K562 (cell line): Measurements from ENCODE around the gene PLCB4. TPM values are rescaled to one million over a fixed set of nuclear protein-coding genes. Genes with fewer than 3 reads are reported as not detected.

Experiments
- ATAC-seq: fragments of 200-7000 bp; cut with Tn5 transposase; 3 replicates; pipeline ENCODE4 v1.9.1; 2020; ENCODE audit warnings: moderate library complexity
- BruUV-seq: library from RNA; stranded (reverse); fragments of 400-500 nt; replicated peaks from 2 replicates; lab custom pipeline; 2021; lab: Mats Ljungman, UMichigan
- CTCF ChIA-PET: fragments of 300-600 bp; formaldehyde crosslinking; extraction: SDS; loops from one replicate; lab custom pipeline; 2021; ENCODE audit warnings: low intra/inter-chr PET ratio; lab: Yijun Ruan, JAX
- POLR2A ChIA-PET: fragments of 300-600, 350-650 bp; sonication (Branson Sonifier 250); formaldehyde crosslinking; extraction: SDS; loops from one replicate; lab custom pipeline; 2021; ENCODE audit warnings: antibody characterized with exemption, inconsistent platforms; lab: Yijun Ruan, JAX
- DNase-seq, 4 experiments: peaks; one replicate each; pipeline versions ENCODE4 v3.0.0 to v3.0.0-alpha.2; 2011 to 2018; ENCODE audit warnings: low spot score in 3 of 4, mixed read lengths in 3 of 4; ENCODE audit errors: extremely low read depth in 1 of 4
- FAIRE-seq: peaks from 2 replicates; lab custom pipeline; 2011; peaks lifted over from hg19 to GRCh38; lab: Jason Lieb, UNC
- H2AFZ ChIP-seq: 2 replicates; pipeline ENCODE4 v1.6.0; 2011; ENCODE audit warnings: low read depth, low read length, control low read depth, inconsistent platforms
- H3K27ac ChIP-seq: fragments of 200-600 bp; 3 replicates; pipeline ENCODE4 v1.8.0; 2011; ENCODE audit warnings: low read depth, mild to moderate bottlenecking, control low read depth, inconsistent platforms, low read length, moderate library complexity, mixed read lengths; ENCODE audit errors: extremely low read depth
- H3K27me3 ChIP-seq, 2 experiments: fragments of 300-600 bp in 1 of 2; 2 replicates in 1 of 2; 3 replicates in 1 of 2; pipeline versions ENCODE4 v1.6.0 to v1.8.0; 2011; ENCODE audit warnings: inconsistent platforms in 2 of 2, low read length in 2 of 2, mild to moderate bottlenecking in 1 of 2, mixed read lengths in 1 of 2, moderate library complexity in 1 of 2; ENCODE audit not compliant: control insufficient read depth in 2 of 2, insufficient read depth in 2 of 2
- H3K36me3 ChIP-seq: fragments of 300-600 bp; 3 replicates; pipeline ENCODE4 v1.8.0; 2011; ENCODE audit warnings: mild to moderate bottlenecking, low read length, inconsistent platforms; ENCODE audit not compliant: control insufficient read depth, insufficient read depth
- H3K4me1 ChIP-seq, 2 experiments: fragments of 200-600 bp in 1 of 2; replicated peaks in 1 of 2; 2 replicates in 1 of 2; 3 replicates in 1 of 2; pipeline versions ENCODE4 v1.5.1 to v1.8.0; 2011; ENCODE audit warnings: inconsistent platforms in 2 of 2, low read length in 2 of 2, mild to moderate bottlenecking in 1 of 2, mixed read lengths in 1 of 2, moderate library complexity in 1 of 2; ENCODE audit not compliant: control insufficient read depth in 2 of 2, insufficient read depth in 2 of 2
- H3K4me2 ChIP-seq: 2 replicates; pipeline ENCODE4 v1.6.1; 2011; ENCODE audit warnings: low read length, control low read depth, inconsistent platforms, mixed read lengths; ENCODE audit not compliant: insufficient read depth
- H3K4me3 ChIP-seq: fragments of 200-600 bp; sonication (generic), shearing (Covaris generic); 2 replicates; pipeline ENCODE4 v1.5.1; 2016; ENCODE audit warnings: control low read depth, inconsistent platforms
- H3K79me2 ChIP-seq: fragments of 200-600 bp; 3 replicates; pipeline ENCODE4 v1.8.0; 2011; ENCODE audit warnings: low read length, inconsistent platforms; ENCODE audit not compliant: control insufficient read depth, insufficient read depth
- H3K9ac ChIP-seq, 2 experiments: 2 replicates each; pipeline versions ENCODE4 v1.6.0 to v1.6.1; 2011; ENCODE audit warnings: low read depth in 2 of 2, low read length in 2 of 2, control low read depth in 1 of 2, inconsistent platforms in 1 of 2, mild to moderate bottlenecking in 1 of 2, mixed read lengths in 1 of 2; ENCODE audit not compliant: insufficient read depth in 1 of 2
- H3K9me1 ChIP-seq: one replicate; pipeline ENCODE4 v1.6.0; 2011; ENCODE audit warnings: inconsistent platforms, mild to moderate bottlenecking, low read length, moderate library complexity; ENCODE audit not compliant: control insufficient read depth, insufficient read depth
- H3K9me3 ChIP-seq: replicated peaks from 2 replicates; pipeline ENCODE4 v1.5.1; 2011; ENCODE audit warnings: low read depth, low read length, inconsistent platforms; ENCODE audit not compliant: control insufficient read depth, insufficient read depth
- H4K20me1 ChIP-seq: replicated peaks from 2 replicates; pipeline ENCODE4 v1.6.1; 2011; ENCODE audit warnings: low read length, inconsistent platforms, mixed read lengths; ENCODE audit not compliant: control insufficient read depth, insufficient read depth
- EP400 ChIP-seq: fragments of 450-650 bp; IDR thresholded peaks from 2 replicates; pipeline ENCODE4 v1.6.1; 2017; ENCODE audit warnings: antibody characterized with exemption, mild to moderate bottlenecking, moderate library complexity
- EWSR1 ChIP-seq: fragments of 450-650 bp; IDR thresholded peaks from 2 replicates; pipeline ENCODE4 v1.6.1; 2018; ENCODE audit warnings: borderline replicate concordance, mild to moderate bottlenecking, low read depth, moderate library complexity; ENCODE audit not compliant: partially characterized antibody
- JUND ChIP-seq, 2 experiments: IDR thresholded peaks; 2 replicates in 1 of 2; 3 replicates in 1 of 2; pipeline ENCODE4 v1.6.1; 2011; ENCODE audit warnings: borderline replicate concordance in 2 of 2, low read depth in 2 of 2, low read length in 2 of 2, improper control_type of control experiment in 1 of 2, missing biosample characterization in 1 of 2, missing genetic modification characterization in 1 of 2, missing genetic modification reagents in 1 of 2
- LARP7 ChIP-seq: fragments of 450-650 bp; IDR thresholded peaks from 2 replicates; pipeline ENCODE4 v1.6.1; 2016
- NFIC ChIP-seq: fragments of 450-650 bp; IDR thresholded peaks from 2 replicates; pipeline ENCODE4 v1.6.1; 2017; ENCODE audit warnings: mild to moderate bottlenecking, inconsistent platforms
- NFIX ChIP-seq: fragments of 250-450 bp; sonication (Bioruptor Pico); IDR thresholded peaks from 2 replicates; pipeline ENCODE4 v1.4.0; 2020; ENCODE audit warnings: low read depth, mild to moderate bottlenecking, moderate library complexity
- SNAPC5 ChIP-seq: fragments of 250-450 bp; sonication (Bioruptor Pico); IDR thresholded peaks from 2 replicates; pipeline ENCODE4 v1.8.0; 2021; ENCODE audit warnings: moderate library complexity, mild to moderate bottlenecking, inconsistent platforms
- TAF7 ChIP-seq: fragments of 450-650 bp; IDR thresholded peaks from 2 replicates; pipeline ENCODE4 v1.6.1; 2016; ENCODE audit warnings: missing genetic modification characterization, missing compliant biosample characterization
- XRCC4 ChIP-seq: IDR thresholded peaks from one replicate; pipeline ENCODE4 v1.6.1; 2011; ENCODE audit not compliant: insufficient read depth, insufficient read length; ENCODE audit errors: extremely low read depth
- ZBTB7A ChIP-seq: IDR thresholded peaks from 2 replicates; pipeline ENCODE4 v1.6.1; 2011; ENCODE audit warnings: low read depth, mild to moderate bottlenecking, low read length, moderate library complexity, borderline replicate concordance; ENCODE audit not compliant: control insufficient read depth
- ZFP1 ChIP-seq: fragments of 450-650 bp; formaldehyde crosslinking; IDR thresholded peaks from 2 replicates; pipeline ENCODE4 v1.4.0; 2020; ENCODE audit warnings: mild to moderate bottlenecking, mixed read lengths
- ZNF217 ChIP-seq: sonication (generic); formaldehyde crosslinking; IDR thresholded peaks from 2 replicates; pipeline ENCODE4 v1.8.0; 2022; ENCODE audit warnings: mild to moderate bottlenecking, missing genetic modification reagents
- ZNF232 ChIP-seq: sonication (generic); formaldehyde crosslinking; IDR thresholded peaks from 2 replicates; pipeline ENCODE4 v1.8.0; 2022; ENCODE audit warnings: mild to moderate bottlenecking, missing genetic modification reagents
- ZNF586 ChIP-seq: fragments of 450-650 bp; formaldehyde crosslinking; conservative IDR thresholded peaks from 2 replicates; pipeline ENCODE4 v1.4.0; 2020; ENCODE audit warnings: mild to moderate bottlenecking, moderate library complexity
- WGBS: fragments of 100-300 bp; shearing (Covaris generic); methylation state at CpG from one replicate; pipeline ENCODE4 v1.1.6; 2016; ENCODE audit warnings: low coverage, mixed read lengths; ENCODE audit not compliant: insufficient coverage; ENCODE audit errors: missing lambda C conversion rate; 5-methylcytosine and 5-hydroxymethylcytosine counted together
- in situ Hi-C: fragments of 300-500 bp; cut with MboI; formaldehyde crosslinking; loops from 4 replicates; pipeline ENCODE4 v1.15.0; 2018; ENCODE audit warnings: inconsistent platforms, mixed read lengths
- intact Hi-C: fragments of 100-400 bp; cut with micrococcal nuclease; formaldehyde crosslinking; loops from 2 replicates; pipeline ENCODE4 v1.14.2; 2022
- polyA plus RNA-seq, 8 experiments: library from polyadenylated mRNA; depleted of rRNA in 4 of 8; stranded (reverse) in 5 of 8; unstranded in 3 of 8; fragments of >200 nt; fragmentation: Nextera tagmentation in 2 of 8; fragmentation: Illumina TruSeq in 1 of 8; extraction: Ambion mirVana in 2 of 8; extraction: Trizol in 1 of 8; gene quantifications; 2 replicates each; pipeline versions ENCODE4 v1.2.1 to v1.2.3, GENCODE V29; 2011 to 2014; ENCODE audit warnings: inconsistent platforms in 1 of 8, missing spikeins in 1 of 8
- total RNA-seq, 7 experiments: library from RNA; depleted of rRNA in 6 of 7; stranded (reverse); fragments of >200 nt in 6 of 7; fragmentation: Illumina TruSeq in 2 of 7; extraction: Trizol in 2 of 7; gene quantifications; 2 replicates each; pipeline versions ENCODE4 v1.2.1 to v1.2.3, GENCODE V29; 2011 to 2021; ENCODE audit warnings: low replicate concordance in 1 of 7
- TF ChIP-seq, protein P1 (sequence below): fragments of 450-650 bp; formaldehyde crosslinking; IDR thresholded peaks from 2 replicates; pipeline ENCODE4 v1.4.0; 2020; ENCODE audit warnings: mild to moderate bottlenecking, moderate library complexity

Gene PLCB4
- total and polyA plus RNA-seq, 9 of the 15 experiments (the other 6 are each of a cell fraction or from before 2014, with no cell fraction given), result 0.20 to 2.9 (median 0.52) TPM

DNA sequence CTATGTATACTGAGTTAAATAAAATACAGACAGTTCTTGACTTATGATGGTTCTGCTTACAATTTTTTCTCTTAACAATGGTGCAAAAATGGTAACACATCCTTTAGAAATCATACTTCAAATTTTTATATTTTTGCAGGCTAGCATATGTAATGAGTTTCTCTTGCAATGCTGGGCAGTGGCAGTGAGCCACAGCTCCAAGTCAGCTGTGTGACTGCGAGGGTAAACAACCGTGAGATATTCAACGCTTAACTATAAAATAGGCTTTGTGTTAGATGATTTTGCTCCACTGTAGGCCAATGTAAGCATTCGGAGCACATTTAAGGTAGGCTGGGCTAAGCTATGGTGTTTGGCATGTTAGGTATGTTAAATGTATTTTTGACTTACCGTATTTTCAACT is 136.1 kb downstream of the PLCB4 start:
- ATAC-seq (no peak), DNase-seq (no peak), FAIRE-seq (no peak)
- 51% methylated on average over 4 of the region's 5 CpGs for WGBS
- no peak overlapping the region for H3K4me2 ChIP-seq
- H3K27ac ChIP-seq, result no peak overlapping the region
- H3K27me3 ChIP-seq, result no peaks in the 10 kb centered on the region
- H2AFZ ChIP-seq, result no peak overlapping the region
- no peaks in the 10 kb centered on the region for H3K79me2 ChIP-seq
- H4K20me1 ChIP-seq, result no peaks in the 10 kb centered on the region
- no peaks in the 10 kb centered on the region; a peak in 1 of 5 replicates for H3K4me1 ChIP-seq
- no peaks in the 10 kb centered on the region for H3K9me3 ChIP-seq
- H3K9me1 ChIP-seq, result no peaks in the 10 kb centered on the region
- no TSS peak for BruUV-seq
- in situ Hi-C loops, result no loop called here
- TF ChIP-seq LARP7 (no peak), ZBTB7A (no peak), EP400 (no peak), ZNF217 (no peak), SNAPC5 (CRISPR knock-in tag) (no peak), ZNF232 (CRISPR knock-in tag) (no peak), ZFP1 (CRISPR knock-in tag) (no peak)
- no peaks in the 10 kb centered on the region for H3K36me3 ChIP-seq
- H3K4me3 ChIP-seq, result no peak overlapping the region
- CTCF ChIA-PET, result no interaction called here
- intact Hi-C loops, result no loop called here
- no peak overlapping the region for H3K9ac ChIP-seq
- POLR2A ChIA-PET, result no interaction called here

DNA sequence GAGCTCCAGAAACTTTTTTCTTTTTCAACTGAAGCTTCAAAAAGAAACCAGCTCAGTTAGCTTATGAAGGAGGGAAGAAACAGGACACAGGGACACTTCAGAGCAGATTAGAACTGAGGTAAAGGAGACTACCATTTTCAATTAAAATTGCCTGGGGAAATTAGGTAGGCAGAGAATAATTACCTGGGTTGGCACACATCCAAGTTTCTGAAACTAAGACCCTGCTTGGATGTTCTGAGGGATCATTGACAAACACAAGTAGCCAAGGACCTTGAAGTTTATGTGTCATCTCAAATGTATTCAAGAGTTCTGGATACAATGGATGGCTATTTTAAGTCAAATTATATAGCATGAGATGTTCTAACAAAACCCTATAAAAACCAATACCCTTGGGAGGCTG is 137.6 kb downstream of the PLCB4 start:
- no peaks in the 10 kb centered on the region for H3K79me2 ChIP-seq
- H4K20me1 ChIP-seq, result no peaks in the 10 kb centered on the region
- H3K9me3 ChIP-seq, result no peaks in the 10 kb centered on the region
- no peaks in the 10 kb centered on the region for H3K9me1 ChIP-seq
- no peak overlapping the region for H3K27ac ChIP-seq
- CTCF ChIA-PET, result no interaction called here
- no peak overlapping the region for H2AFZ ChIP-seq
- intact Hi-C loops, result no loop called here
- peaks cover 0 to 3% of the 10 kb centered on the region in 2 experiments; a peak in 3 of 5 replicates for H3K4me1 ChIP-seq
- FAIRE-seq, result no peak
- H3K27me3 ChIP-seq, result no peaks in the 10 kb centered on the region
- TF ChIP-seq EWSR1, result no peak
- TF ChIP-seq JUND (IDR thresholded peaks at IDR 0.05; ENCODE audit: borderline replicate concordance, low read depth, low read length), result no peak
- no peak for TF ChIP-seq JUND (tag; IDR thresholded peaks at IDR 0.05; ENCODE audit: borderline replicate concordance, low read depth, low read length)
- no peak for TF ChIP-seq TAF7 (tag)
- no peak for TF ChIP-seq ZNF586 (CRISPR knock-in tag)
- peak; percentile 67 for TF ChIP-seq NFIC
- TF ChIP-seq XRCC4, result no peak
- TF ChIP-seq NFIX (CRISPR knock-in tag), result 0 out of 2 replicates have a peak, but pooled peaks have one; percentile 29
- TF ChIP-seq, protein P1, sequence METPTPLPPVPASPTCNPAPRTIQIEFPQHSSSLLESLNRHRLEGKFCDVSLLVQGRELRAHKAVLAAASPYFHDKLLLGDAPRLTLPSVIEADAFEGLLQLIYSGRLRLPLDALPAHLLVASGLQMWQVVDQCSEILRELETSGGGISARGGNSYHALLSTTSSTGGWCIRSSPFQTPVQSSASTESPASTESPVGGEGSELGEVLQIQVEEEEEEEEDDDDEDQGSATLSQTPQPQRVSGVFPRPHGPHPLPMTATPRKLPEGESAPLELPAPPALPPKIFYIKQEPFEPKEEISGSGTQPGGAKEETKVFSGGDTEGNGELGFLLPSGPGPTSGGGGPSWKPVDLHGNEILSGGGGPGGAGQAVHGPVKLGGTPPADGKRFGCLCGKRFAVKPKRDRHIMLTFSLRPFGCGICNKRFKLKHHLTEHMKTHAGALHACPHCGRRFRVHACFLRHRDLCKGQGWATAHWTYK (CRISPR knock-in tag), result no peak
- TF ChIP-seq, all 486 proteins: peak for 2
- ATAC-seq, result no peak
- Histone ChIP-seq H3K4me2 (no peak overlapping the region), H3K9ac (no peak overlapping the region), H3K36me3 (no peaks in the 10 kb centered on the region), H3K4me3 (no peak overlapping the region)
- DNase-seq, result no peak
- in situ Hi-C loops, result no loop called here
- POLR2A ChIA-PET, result no interaction called here
- BruUV-seq, result no TSS peak
